DMS 273 (cell line): ENCODE results near the gene MAGI1.

Experiments
- DNase-seq: peaks from one replicate; lab custom pipeline; 2025; ENCODE audit not compliant: unreplicated experiment; lab: John Stamatoyannopoulos, UW

Gene MAGI1

GRCh38 chr3:65448120-65448519 lies 590.6 kb downstream of the MAGI1 start:
- no peak for DNase-seq

DNA sequence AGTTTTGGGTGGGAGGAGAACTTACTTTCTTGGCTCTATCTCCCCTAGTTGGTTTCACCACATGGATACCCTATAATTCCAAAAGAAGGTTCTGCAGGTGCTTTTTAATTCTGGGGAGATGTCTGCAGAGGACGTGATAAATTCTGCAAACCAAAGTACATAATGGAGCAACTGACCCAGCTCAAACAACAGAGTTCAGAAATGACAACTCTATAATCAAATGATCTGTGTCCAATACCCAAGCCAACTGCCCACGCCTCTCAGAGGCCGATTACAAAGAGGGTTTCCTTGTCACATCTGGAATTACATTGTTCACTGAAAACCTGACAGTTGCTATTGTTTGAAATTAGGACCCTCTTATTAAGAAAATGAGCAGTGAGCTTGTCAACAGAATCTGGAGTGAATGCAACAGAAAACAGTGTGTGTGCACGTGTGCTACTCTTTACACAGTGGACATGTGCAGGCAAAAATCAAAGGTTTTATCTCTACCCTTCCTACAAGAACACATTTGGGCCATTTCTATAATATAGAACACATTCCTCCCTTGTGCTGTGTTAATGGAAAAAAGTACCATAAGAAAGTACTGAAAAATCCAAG lies 593.0 kb downstream of the MAGI1 start:
- no peak for DNase-seq

- no peak for DNase-seq
Measured at GRCh38 chr3:65444447-65444815, 594.3 kb downstream of the MAGI1 start.

DNA sequence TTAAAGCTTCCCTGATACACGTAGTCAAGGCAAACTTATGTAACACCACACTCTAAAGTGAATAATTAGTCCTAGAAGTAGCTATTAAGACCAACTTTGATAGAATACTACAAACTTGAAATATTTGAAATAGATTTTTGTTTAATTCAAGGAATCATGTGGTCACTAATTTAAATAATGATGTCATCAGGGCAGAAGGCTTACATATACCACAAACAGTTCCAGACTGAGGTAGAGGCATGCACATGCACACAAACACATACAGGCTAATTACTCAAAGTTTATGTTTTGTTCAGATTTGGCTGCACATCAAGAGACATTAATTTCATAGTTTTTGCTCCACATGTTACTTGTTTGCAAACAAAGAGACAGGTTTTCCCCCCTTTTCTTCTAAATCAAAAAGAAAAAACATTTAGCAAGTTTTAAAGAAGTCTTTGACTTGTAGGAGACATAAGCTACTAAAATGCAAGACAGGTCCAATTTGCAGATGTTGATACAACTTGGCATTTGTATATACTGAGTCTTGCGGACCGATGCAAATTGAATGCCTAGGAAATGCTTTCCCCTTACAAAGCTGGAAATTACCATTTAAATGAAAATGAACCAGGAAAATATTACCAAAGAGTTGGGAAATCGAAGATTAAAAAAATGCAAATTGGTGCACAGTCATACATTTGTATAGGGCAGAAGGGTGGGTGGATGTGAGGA lies 594.8 kb downstream of the MAGI1 start:
- no peak for DNase-seq

DNA sequence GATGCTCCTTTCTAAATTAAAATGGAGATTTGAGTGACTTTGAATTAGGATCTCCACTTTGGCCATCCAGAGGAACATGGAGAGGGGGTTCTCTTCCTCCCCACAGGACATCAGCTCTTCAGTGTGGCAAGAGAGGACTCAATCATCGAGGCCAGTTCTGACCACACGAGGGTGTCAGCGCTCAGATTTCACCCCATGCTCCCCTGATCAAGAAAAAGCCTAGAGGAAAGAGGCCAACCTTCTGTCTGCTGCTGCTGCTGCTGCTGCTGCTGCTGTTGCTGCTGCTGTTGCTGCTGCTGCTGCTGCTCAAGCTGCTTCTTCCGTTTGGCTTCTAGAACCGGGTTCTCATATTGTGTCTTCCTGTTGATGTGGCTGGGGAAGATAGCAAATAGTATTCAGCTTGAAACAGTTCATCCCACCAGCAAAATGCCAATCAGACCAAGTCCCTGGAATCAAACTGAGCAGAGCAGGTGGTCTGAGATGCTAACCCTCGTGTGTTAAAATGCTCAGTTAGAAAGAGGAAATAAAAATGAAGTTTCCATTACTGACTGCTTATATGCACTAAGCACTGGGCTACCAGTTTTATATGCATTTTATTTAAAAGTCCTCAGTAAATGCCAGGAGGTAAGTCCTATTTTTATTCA lies 599.0 kb downstream of the MAGI1 start:
- peak; percentile 80 for DNase-seq

DNA sequence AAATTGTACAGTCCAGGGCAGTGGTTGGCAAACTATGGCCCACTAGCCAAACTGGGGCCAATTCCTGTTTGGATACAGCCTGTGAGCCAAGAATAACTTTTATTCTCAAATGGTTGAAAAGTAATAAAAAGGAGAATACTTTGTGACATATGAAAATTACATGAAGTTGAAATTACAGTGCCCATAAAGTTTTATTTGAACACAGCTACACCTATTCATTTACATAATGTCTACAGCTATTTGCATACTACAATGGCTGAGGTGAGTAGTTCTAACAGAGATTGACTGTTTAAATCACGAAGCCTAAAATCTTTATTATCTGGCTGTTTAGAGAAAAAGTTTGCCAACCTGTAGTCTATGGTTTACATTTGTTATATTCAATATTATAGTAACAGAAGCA lies 600.1 kb downstream of the MAGI1 start:
- DNase-seq: no peak

DNA sequence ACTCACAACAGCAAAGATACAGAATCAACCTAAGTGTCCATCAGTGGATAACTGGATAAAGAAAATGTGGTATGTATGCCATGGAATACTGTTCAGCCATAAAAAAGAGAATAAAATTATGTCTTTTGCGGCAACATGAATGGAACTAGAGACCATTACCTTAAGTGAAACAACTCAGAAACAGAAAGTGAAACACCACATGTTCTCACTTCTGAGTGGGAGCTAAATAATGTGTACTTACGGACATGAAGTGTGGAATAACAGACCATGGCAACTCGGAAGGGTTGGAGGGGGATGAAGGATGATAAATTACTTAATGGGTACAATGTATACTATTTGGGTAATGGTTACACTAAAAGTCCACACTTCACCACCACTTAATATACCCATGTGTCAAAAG lies 600.6 kb downstream of the MAGI1 start:
- DNase-seq: no peak

DNA sequence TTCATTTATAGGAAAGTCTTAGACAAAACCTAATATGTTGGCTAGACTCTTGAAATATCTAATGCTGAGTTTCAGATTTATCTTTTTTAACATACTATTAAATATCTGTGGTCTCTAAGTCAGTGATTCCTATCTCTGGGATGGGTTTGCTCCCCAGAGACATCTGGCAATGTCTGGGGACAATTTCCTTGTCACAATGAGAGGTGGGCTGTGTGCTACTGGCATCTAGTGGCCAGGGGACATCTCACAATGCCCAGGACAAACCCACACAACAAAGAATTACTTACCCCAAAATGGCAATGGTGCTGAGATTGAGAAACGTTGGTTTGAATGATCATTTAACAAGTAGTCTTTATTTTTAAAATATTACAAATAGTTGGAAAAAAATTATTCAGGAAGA lies 602.1 kb downstream of the MAGI1 start:
- peak; percentile 2 for DNase-seq

DNA sequence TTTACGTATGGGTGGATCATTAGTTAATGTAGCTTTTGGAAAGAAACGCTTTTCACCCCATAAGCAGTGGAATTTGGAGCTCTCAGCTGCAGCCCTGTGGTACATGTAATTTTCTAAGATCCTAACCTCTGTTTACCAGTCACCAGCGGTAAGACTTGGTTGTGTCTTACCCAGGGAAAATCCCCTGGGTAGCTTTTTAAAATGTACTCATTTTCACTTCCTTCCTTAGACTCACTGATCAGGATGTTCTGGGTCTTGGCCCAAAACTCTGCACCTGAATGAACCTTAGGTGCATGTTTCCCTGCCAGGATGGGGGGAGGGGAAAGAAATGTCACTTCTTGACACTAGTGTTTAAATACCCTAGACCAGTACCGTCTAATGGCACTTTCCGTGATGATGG lies 605.2 kb downstream of the MAGI1 start:
- DNase-seq: no peak

- DNase-seq: no peak
Measured at GRCh38 chr3:65432388-65433003, 606.2 kb downstream of the MAGI1 start.

DNA sequence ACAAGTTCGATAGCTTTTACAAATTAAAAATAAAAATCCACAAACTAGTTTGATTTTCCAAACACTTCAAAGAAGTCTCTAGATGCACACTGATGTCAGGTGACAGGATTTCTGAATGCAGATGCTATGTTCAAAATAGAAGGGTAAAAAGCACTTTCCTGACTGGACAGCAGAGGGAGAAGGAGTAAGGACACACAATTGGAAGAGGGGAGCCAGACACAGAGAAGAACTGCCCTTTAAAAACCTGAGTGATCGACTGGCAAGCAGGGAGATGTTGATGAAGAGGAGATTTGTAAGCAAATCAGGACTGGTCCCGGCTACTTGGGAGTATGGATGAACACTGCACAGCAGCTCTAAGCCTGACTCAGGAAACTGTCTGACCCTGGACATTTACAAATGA lies 612.8 kb downstream of the MAGI1 start:
- peak; percentile 28 for DNase-seq

DNA sequence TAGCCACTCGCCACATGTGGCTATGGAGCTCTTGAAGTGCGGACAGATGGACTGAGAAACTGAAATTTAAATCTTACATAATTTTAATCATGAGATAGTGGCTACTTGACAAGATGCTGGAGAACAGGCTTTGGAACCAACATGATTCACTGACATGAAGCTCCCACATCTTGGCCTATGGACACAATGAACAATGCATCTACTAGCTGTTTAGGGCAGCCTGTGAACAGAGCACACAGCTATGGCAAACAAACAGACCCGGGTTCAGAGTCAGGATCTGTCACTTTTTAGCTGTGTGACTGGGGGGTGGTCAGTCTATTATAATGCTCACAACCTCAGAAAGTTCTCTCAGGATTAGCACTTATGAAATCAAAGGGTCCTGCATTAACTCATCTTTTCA lies 616.6 kb downstream of the MAGI1 start:
- DNase-seq: no peak

GRCh38 chr3:65419233-65419632 lies 619.5 kb downstream of the MAGI1 start:
- DNase-seq: no peak

- DNase-seq: no peak
Measured at GRCh38 chr3:65413891-65414290, 624.8 kb downstream of the MAGI1 start.

GRCh38 chr3:65412588-65412987 lies 626.1 kb downstream of the MAGI1 start:
- DNase-seq: peak; percentile 46

GRCh38 chr3:65411367-65411766 lies 627.4 kb downstream of the MAGI1 start:
- DNase-seq: no peak

GRCh38 chr3:65409176-65409569 lies 629.5 kb downstream of the MAGI1 start:
- no peak for DNase-seq

DNA sequence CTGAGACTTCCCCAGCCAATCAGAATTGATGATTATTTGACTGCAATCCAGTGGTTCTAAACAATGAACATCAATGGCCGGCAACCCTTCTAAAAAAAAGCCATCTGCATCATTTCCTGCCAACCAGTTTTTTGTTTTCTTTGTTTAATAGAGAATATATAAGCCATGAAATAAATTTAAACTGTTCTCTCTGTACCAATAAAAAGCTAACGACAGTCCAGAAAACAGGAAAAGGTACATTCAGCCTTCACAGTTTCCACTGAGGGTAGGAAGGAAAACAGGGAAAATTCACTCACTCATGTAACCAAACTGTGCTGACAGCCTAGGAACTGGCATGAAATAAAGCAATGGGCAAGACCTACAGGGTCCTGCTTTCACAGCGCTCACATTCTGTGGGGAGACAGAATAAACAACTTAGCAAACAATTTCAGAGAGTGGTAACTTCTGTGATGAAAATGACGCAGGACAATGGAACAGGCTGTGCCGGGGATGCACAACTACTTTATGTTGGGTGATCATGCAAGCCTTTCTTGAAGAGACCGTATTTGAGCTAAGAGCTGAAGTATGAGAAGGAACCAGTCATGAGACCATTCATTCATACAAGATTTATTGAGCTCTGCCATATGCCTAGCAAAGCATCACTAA lies 630.1 kb downstream of the MAGI1 start:
- no peak for DNase-seq

DNA sequence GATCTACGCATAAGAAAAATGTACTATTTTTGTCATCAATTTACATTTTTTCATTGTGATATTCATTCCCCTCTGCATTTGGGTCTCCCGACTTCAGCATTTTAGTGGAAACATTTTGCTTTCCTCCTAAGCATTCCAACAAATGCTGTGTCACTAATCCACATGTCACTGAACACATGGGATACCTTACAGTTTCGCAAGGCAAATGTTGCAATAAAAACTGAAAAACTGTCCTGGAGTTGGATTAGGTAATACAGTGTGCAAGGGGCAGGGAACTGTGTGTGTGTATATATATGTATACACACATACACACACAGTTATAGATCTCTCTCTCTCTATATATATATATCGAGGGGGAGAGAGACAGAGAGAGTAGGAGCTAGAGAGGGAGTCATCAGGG lies 632.2 kb downstream of the MAGI1 start:
- DNase-seq: no peak

GRCh38 chr3:65402597-65402996 lies 636.1 kb downstream of the MAGI1 start:
- DNase-seq: peak; percentile 44
